Transverse colon (tissue), 3 donors: Measurements from ENCODE around the gene SHC2.

Experiments
- CTCF ChIP-seq, 5 experiments: fragments of 200-600 bp in 3 of 5; fragments of 450-650 bp in 2 of 5; sonication (generic) in 3 of 5; IDR thresholded peaks; 1 replicate in 2 of 5; 2 replicates in 3 of 5; pipeline ENCODE4 v1.5.1; 2016 to 2017; ENCODE audit warnings: antibody characterized with exemption in 5 of 5, inconsistent platforms in 3 of 5, mild to moderate bottlenecking in 2 of 5, moderate library complexity in 1 of 5
- POLR2A ChIP-seq: fragments of 450-650 bp; IDR thresholded peaks from one replicate; pipeline ENCODE4 v1.6.1; 2016; ENCODE audit warnings: antibody characterized with exemption, mild to moderate bottlenecking, moderate library complexity

GRCh38 chr19:482186-483041 is 21.6 kb upstream of the SHC2 start:
- TF ChIP-seq CTCF (IDR thresholded peaks at IDR 0.05): no peak
- TF ChIP-seq POLR2A: no peak
